ENCODE measurements around the gene NHS. TPM values are rescaled to one million over a fixed set of nuclear protein-coding genes. Genes with fewer than 3 reads are reported as not detected.
"Not testable (repeated sequence)": the region's sequence is repeated elsewhere in the genome, so short reads cannot be mapped to it uniquely, and the experiment has no call there.

NHS gene
- total RNA-seq, 2 experiments from 2014 or later = 1.2 to 1.8 TPM

DNA sequence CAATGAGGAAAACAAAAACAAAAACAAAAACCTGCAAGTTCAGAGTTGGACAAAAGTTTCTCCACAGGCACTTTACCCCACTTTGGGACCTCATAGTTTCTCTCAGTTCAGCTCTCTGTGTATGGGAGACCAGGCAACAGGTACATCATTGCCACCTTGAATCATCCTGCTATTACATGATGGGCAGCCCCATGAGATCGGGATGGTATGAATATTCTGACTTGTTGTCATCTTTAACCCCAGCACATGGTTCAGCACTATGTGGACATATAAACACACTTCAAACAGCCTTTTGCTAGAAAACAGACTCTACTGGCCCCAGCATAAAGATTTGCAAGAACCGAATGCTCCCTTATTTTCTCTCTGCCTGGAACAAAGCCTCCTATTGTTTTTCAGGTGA lies 185.4 kb downstream of the NHS start:
- no peak for ATAC-seq (ENCODE audit: low read depth)
- DNase-seq = no peak
- POLR2A ChIA-PET = no interaction called here
- no peaks in the 10 kb centered on the region for H3K36me3 Mint-ChIP-seq
- H3K27ac Mint-ChIP-seq = no peak overlapping the region
- peaks cover 7% of the 10 kb centered on the region for H3K4me1 Mint-ChIP-seq
- no peaks in the 10 kb centered on the region for H3K27me3 Mint-ChIP-seq
- no peaks in the 10 kb centered on the region for H3K9me3 Mint-ChIP-seq
- H3K4me3 Mint-ChIP-seq = no peak overlapping the region

DNA sequence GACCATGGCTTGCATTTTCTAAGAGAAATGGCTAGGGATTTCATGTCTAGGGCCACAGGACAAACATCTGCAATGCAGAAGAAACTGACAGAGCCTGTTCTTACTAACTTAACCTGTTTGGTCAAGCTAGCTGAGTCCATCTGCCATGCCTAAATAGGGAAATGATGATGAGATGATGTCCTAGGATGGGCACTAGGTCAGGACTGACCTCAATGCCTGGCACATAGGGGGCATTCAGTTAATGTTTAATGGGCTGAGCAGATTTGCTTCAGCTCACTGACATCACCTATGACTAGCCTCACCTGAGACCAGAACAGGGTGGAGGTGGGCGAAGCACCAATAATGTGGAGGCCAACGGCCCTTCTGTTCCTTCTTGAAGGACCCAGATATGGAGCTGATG lies 188.1 kb downstream of the NHS start:
- POLR2A ChIA-PET = no interaction called here
- H3K27me3 Mint-ChIP-seq = no peaks in the 10 kb centered on the region
- no peak for ATAC-seq (ENCODE audit: low read depth)
- no peak overlapping the region for H3K27ac Mint-ChIP-seq
- H3K4me1 Mint-ChIP-seq = peaks cover 9% of the 10 kb centered on the region
- H3K4me3 Mint-ChIP-seq = no peak overlapping the region
- H3K36me3 Mint-ChIP-seq = no peaks in the 10 kb centered on the region
- DNase-seq = no peak
- H3K9me3 Mint-ChIP-seq = no peaks in the 10 kb centered on the region

DNA sequence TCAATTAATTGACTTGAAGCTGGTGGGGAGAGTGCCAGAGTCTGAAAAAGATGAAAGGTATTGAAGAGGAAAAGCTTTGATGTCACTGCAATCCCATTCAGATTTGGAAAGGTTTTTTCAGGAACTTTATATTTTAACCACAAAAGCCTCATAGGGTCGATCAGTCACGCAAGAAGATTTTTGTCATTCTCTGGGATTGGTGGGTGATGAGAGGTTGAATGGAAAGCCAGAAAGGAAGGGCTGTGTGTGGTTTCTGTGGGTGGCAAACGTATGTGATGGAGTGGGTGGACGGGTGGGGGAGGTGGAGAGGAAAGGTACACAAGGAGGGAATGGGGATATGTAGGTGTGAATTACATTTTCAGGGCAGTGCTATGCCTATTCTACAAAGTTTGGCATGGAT lies 188.5 kb downstream of the NHS start:
- no peak overlapping the region for H3K27ac Mint-ChIP-seq
- no peaks in the 10 kb centered on the region for H3K27me3 Mint-ChIP-seq
- no peak for ATAC-seq (ENCODE audit: low read depth)
- H3K4me3 Mint-ChIP-seq = peak overlapping the region; percentile 13
- no peaks in the 10 kb centered on the region for H3K36me3 Mint-ChIP-seq
- POLR2A ChIA-PET = no interaction called here
- H3K9me3 Mint-ChIP-seq = no peaks in the 10 kb centered on the region
- H3K4me1 Mint-ChIP-seq = peaks cover 9% of the 10 kb centered on the region
- DNase-seq = no peak

DNA sequence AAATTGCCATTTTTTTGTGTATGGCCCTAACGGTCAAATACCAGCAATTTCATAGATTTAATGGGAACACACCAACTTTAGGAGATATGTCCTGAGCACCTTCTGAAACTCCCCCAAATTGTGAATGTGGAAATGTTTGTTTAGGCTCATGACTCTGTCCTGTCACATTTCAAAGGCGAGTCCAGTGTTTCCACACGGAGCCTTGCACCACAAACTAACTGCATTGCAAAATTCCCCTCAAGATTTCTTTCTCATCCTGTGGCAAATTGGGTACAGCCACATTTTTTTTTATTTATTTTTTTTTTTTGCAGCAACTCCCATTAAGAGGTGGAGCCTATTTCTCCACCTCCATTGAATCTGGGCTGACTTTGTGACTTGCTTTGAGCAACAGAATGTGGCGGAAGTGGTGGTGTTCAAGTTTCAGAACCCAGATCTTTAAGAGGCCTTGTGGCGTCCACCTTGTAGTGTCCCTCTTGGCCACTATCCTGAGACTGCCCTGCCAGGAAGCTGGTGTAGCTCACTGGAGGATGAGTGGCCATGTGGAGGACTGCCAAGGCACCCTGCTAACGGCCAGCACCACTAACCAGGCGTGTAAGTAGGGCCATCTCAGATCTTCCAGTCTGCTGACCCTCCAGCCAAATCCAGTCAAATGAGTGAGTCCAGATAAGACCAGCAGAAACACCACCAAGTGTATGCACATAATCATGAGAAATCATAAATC lies 189.8 kb downstream of the NHS start:
- no peak overlapping the region for H3K27ac Mint-ChIP-seq
- H3K27me3 Mint-ChIP-seq = no peaks in the 10 kb centered on the region
- peaks cover 9% of the 10 kb centered on the region for H3K4me1 Mint-ChIP-seq
- H3K36me3 Mint-ChIP-seq = no peaks in the 10 kb centered on the region
- no peak overlapping the region for H3K4me3 Mint-ChIP-seq
- ATAC-seq (ENCODE audit: low read depth) (no peak), DNase-seq (no peak)
- H3K9me3 Mint-ChIP-seq = no peaks in the 10 kb centered on the region
- POLR2A ChIA-PET = no interaction called here

DNA sequence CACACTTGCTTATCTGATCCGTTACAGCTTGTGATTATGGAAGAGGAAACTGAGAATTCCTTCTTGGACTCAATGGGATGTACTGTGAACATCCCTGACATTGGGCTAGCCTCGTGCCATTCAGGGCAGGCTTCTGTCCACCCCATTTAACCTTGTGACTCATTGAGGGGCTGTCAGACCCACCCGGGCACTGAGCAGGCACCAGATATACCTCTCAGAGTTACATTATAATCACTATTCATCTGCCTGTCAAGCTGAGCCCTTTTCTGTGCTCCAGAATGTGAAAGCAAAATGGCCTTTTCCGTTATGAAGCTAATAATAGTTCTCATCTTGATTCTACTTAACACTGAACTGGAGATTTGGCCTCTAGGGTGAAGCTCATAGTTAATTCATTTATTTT lies 191.7 kb downstream of the NHS start:
- Mint-ChIP-seq H3K9me3 (no peaks in the 10 kb centered on the region), H3K36me3 (no peaks in the 10 kb centered on the region), H3K4me1 (peaks cover 9% of the 10 kb centered on the region), H3K27ac (no peak overlapping the region), H3K4me3 (no peak overlapping the region), H3K27me3 (no peaks in the 10 kb centered on the region)
- POLR2A ChIA-PET = no interaction called here
- ATAC-seq (ENCODE audit: low read depth) (no peak), DNase-seq (no peak)

DNA sequence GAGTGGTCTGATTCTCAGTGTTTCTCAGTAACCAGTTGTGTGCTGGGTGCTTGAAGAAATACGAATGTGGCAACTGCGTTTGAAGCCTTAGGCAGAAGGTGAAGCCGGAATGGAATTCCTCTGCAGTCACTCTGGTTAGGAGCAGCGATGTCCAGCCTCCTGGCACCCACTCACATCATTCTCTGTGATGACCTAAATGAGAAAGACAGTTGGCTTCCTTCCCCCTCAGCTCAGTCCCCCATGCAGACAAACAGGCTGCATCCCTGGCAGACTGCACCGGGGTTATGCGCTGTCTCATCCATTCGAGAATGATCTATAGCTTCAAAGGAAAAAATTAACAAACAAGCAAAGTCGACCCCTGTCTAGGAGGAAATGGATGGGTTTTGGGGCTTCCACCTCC lies 192.2 kb downstream of the NHS start:
- Mint-ChIP-seq H3K27ac (no peak overlapping the region), H3K4me3 (no peak overlapping the region), H3K36me3 (no peaks in the 10 kb centered on the region), H3K9me3 (no peaks in the 10 kb centered on the region), H3K27me3 (no peaks in the 10 kb centered on the region), H3K4me1 (peaks cover 9% of the 10 kb centered on the region)
- ATAC-seq (ENCODE audit: low read depth) (no peak), DNase-seq (no peak)
- POLR2A ChIA-PET = no interaction called here

DNA sequence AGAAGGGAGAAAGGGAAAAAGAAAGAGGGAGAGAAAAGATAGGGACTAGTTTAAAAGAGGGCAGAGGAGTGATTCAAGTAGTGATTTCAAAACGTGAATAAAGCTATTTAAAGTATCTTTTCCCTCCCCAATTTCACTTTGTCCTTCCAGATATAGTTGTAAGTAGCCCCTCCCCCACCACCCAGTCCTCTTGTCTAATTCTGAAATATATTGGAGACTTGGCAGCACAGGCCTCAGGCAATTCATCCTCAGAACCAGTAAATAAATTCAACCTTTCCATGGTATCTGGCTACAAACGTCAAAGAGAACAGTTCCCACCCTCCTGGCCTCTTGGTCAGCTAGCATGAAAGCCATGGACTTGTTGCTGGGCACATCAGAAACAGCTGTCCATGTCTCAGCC lies 192.8 kb downstream of the NHS start:
- POLR2A ChIA-PET = no interaction called here
- no peaks in the 10 kb centered on the region for H3K9me3 Mint-ChIP-seq
- H3K36me3 Mint-ChIP-seq = no peaks in the 10 kb centered on the region
- DNase-seq (no peak), ATAC-seq (ENCODE audit: low read depth) (no peak)
- H3K27me3 Mint-ChIP-seq = no peaks in the 10 kb centered on the region
- no peak overlapping the region for H3K4me3 Mint-ChIP-seq
- H3K4me1 Mint-ChIP-seq = peaks cover 9% of the 10 kb centered on the region
- no peak overlapping the region for H3K27ac Mint-ChIP-seq

DNA sequence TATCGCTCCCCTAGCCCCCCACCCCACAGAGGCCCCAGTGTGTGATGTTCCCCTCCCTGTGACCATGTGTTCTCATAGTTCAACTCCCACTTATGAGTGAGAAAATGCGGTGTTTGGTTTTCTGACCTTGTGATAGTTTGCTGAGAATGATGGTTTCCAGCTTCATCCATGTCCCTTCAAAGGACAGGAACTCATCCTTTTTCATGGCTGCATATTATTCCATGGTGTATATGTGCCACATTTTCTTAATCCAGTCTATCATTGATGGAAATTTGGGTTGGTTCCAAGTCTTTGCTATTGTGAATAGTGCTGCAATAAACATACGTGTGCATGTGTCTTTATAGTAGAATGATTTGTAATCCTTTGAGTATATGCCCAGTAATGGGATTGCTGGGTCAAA lies 193.8 kb downstream of the NHS start:
- POLR2A ChIA-PET; H3K4me1 Mint-ChIP-seq; H3K36me3 Mint-ChIP-seq; H3K9me3 Mint-ChIP-seq; H3K27ac Mint-ChIP-seq; H3K27me3 Mint-ChIP-seq; DNase-seq; ATAC-seq (ENCODE audit: low read depth); H3K4me3 Mint-ChIP-seq: not testable (repeated sequence)

DNA sequence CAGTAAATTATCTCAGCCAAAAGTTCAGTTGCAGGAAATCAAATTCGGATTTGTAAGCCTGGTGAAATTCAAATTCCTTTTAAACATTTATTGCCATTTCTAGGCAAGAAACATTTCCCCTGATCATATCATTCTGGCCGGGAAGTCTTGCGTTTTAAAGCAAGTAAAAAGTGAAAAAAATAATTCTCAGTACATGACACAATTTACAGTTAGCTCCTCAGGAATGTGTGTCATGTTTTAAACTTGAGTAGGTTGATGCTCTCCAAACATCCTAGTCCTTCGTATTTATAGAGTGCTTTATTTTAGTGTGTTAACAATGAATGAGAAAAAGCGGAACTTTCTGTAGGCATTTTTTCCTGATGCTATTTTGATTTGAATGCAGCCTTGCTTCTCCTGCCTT lies 204.0 kb downstream of the NHS start:
- H3K27ac Mint-ChIP-seq = no peak overlapping the region
- no peak overlapping the region for H3K4me3 Mint-ChIP-seq
- H3K9me3 Mint-ChIP-seq = no peaks in the 10 kb centered on the region
- POLR2A ChIA-PET = no interaction called here
- no peak for DNase-seq
- no peaks in the 10 kb centered on the region for H3K36me3 Mint-ChIP-seq
- no peaks in the 10 kb centered on the region for H3K27me3 Mint-ChIP-seq
- no peak for ATAC-seq (ENCODE audit: low read depth)
- H3K4me1 Mint-ChIP-seq = no peaks in the 10 kb centered on the region

DNA sequence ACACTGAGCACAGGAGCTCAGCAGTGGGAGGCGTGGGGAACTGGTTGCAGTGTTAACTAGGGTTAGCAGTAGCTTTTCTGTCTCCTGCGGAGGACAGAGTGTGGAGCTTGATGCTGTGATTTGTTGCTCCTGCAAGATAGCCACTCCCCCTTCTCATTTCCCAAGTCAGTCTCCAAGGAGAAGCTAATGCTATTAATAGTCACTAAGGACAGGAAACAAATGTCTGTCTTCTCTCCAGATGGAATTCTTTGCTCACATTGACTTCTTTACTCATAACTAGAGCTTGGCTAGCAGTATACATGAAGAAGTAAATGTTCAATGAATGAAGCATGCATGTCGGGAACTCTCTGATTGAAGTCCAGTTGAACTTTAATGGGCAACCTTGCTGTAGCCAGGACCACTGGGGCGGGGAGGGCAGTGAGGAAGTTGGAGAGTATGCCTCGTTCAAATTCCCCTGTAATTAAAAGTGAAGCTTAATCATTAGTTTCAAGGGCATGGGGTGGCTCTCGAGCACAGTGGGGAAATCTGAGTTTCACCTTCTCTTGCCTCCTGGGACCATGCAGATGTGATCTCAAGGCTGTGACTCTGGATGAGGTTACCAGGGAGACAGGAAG lies 205.6 kb downstream of the NHS start:
- POLR2A ChIA-PET = no interaction called here
- Mint-ChIP-seq H3K36me3 (no peaks in the 10 kb centered on the region), H3K27me3 (no peaks in the 10 kb centered on the region), H3K4me3 (no peak overlapping the region), H3K9me3 (no peaks in the 10 kb centered on the region), H3K27ac (no peak overlapping the region), H3K4me1 (no peaks in the 10 kb centered on the region)
- ATAC-seq (ENCODE audit: low read depth) (no peak), DNase-seq (no peak)

DNA sequence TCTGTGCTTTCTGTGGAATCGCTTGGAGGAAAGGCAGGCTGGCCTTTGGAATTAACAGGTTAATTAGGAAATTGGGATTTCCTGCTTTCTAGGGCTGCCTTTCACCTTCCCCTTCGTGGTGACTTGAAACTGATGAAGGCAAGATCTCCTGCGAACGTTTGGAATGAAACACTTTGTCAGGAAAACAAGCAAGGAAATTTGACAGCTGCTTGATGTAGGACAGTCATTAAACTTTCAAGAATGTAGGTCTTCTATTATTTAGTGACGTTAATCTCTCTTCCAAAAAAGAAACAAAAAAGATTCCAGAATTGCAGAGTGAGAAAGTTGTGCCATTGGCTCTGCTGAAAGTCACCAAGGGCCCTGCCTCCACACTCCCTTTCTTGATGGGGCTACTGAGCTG lies 206.6 kb downstream of the NHS start:
- Mint-ChIP-seq H3K9me3 (no peaks in the 10 kb centered on the region), H3K36me3 (no peaks in the 10 kb centered on the region), H3K4me3 (no peak overlapping the region), H3K27me3 (no peaks in the 10 kb centered on the region), H3K4me1 (no peaks in the 10 kb centered on the region), H3K27ac (no peak overlapping the region)
- POLR2A ChIA-PET = no interaction called here
- no peak for DNase-seq
- ATAC-seq (ENCODE audit: low read depth) = no peak

DNA sequence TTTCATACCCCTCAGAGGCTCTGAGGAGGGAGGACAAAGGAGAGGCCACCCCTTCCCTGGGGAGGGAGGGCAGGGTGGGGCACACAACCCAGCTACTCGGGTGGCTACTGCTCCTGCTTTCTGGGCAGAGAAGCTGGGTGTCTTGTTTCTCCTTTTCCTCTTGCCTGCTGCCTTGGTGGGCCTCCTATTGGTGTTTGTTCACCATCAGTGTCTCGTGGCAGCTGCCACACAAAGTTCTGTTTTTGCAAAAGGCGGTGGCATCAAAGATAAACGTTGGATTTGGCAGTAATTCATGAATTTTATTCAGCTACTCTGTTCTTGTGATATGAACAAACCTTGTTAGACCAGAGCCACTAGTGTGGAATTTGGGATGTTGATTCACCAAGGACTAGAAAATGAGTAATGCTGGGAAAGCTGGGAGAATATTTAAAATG lies 209.3 kb downstream of the NHS start:
- H3K9me3 Mint-ChIP-seq = no peaks in the 10 kb centered on the region
- no peak for DNase-seq
- no peaks in the 10 kb centered on the region for H3K36me3 Mint-ChIP-seq
- H3K27me3 Mint-ChIP-seq = no peaks in the 10 kb centered on the region
- no peak for ATAC-seq (ENCODE audit: low read depth)
- no peak overlapping the region for H3K4me3 Mint-ChIP-seq
- no peak overlapping the region for H3K27ac Mint-ChIP-seq
- no peaks in the 10 kb centered on the region for H3K4me1 Mint-ChIP-seq
- POLR2A ChIA-PET = no interaction called here

DNA sequence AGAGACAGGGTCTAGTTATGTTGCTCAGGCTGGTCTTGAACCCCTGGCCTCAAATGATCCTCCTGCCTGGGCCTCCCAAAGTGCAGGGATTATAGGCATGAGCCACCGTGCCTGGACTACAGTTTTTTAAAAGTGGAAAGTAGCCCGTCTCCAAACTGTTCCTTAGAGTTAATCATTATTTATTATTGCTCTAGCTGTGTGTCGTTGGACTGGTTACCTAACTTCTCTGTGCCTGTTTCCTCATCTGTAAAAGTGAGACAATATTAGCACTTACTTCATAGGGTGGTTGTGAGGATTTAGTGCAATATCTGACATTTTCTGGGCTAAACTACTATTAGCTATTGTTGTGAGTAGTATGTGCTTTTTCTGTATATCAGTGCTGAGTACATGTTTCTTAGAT lies 210.0 kb downstream of the NHS start:
- Mint-ChIP-seq H3K4me1 (peaks cover 1% of the 10 kb centered on the region), H3K27ac (no peak overlapping the region), H3K9me3 (no peaks in the 10 kb centered on the region), H3K36me3 (no peaks in the 10 kb centered on the region), H3K27me3 (no peaks in the 10 kb centered on the region), H3K4me3 (no peak overlapping the region)
- DNase-seq (no peak), ATAC-seq (ENCODE audit: low read depth) (no peak)
- POLR2A ChIA-PET = no interaction called here

DNA sequence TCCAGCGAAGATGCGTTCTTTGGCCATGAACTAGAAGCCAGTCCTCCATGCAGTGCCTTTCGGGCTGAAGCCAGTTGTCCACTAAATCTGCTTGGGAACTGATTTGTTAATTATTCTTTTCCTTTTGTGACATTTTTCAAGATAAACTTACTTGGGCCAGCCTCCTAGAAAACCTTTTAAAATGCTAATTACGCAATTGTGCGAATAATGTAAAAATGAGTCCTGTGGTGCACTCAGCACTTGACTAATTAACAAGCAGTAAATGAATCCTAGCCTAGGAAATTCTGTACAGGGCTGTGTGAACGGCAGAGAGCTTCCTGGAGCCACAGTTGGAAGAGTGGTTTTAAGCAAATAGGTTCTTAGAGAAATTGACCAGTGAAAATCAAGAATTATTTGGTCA lies 212.4 kb downstream of the NHS start:
- Mint-ChIP-seq H3K27ac (no peak overlapping the region), H3K4me3 (no peak overlapping the region), H3K4me1 (peaks cover 12% of the 10 kb centered on the region), H3K9me3 (no peaks in the 10 kb centered on the region), H3K36me3 (no peaks in the 10 kb centered on the region), H3K27me3 (no peaks in the 10 kb centered on the region)
- ATAC-seq (ENCODE audit: low read depth) = no peak
- no peak for DNase-seq
- POLR2A ChIA-PET = no interaction called here

DNA sequence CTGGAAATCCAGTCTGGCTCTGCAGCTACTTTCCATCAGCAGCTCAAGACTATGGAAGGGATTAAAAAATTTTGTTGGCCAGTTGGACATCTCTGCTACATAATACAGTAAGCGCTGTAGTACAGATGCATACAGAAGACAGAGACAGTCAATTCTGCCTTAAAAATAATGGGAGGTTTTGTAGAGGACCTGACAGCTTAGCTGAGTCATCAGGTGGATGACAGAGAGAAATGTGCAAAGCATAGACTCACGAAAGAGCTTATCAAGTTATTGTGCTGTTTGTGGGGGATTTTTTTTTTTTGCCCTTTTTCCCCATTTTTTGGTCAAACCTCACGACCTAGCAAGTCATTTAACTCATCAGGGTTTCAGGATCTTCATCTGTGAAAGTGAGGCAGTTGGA lies 213.3 kb downstream of the NHS start:
- no peak for ATAC-seq (ENCODE audit: low read depth)
- POLR2A ChIA-PET = no interaction called here
- H3K9me3 Mint-ChIP-seq = no peaks in the 10 kb centered on the region
- no peaks in the 10 kb centered on the region for H3K36me3 Mint-ChIP-seq
- no peaks in the 10 kb centered on the region for H3K27me3 Mint-ChIP-seq
- H3K27ac Mint-ChIP-seq = no peak overlapping the region
- peaks cover 12% of the 10 kb centered on the region for H3K4me1 Mint-ChIP-seq
- no peak for DNase-seq
- no peak overlapping the region for H3K4me3 Mint-ChIP-seq
